HG02981 (cell line): ENCODE data around the gene SLC2A11.
"Not testable (repeated sequence)": the region's sequence is repeated elsewhere in the genome, so short reads cannot be mapped to it uniquely, and the experiment has no call there.

ENCODE experiments used
- ATAC-seq: cut with Tn5 transposase; IDR thresholded peaks from one replicate; pipeline ENCODE4 v1.9.1; 2021; ENCODE audit warnings: mild to moderate bottlenecking, moderate library complexity; ENCODE audit not compliant: unreplicated experiment

The SLC2A11 gene

DNA sequence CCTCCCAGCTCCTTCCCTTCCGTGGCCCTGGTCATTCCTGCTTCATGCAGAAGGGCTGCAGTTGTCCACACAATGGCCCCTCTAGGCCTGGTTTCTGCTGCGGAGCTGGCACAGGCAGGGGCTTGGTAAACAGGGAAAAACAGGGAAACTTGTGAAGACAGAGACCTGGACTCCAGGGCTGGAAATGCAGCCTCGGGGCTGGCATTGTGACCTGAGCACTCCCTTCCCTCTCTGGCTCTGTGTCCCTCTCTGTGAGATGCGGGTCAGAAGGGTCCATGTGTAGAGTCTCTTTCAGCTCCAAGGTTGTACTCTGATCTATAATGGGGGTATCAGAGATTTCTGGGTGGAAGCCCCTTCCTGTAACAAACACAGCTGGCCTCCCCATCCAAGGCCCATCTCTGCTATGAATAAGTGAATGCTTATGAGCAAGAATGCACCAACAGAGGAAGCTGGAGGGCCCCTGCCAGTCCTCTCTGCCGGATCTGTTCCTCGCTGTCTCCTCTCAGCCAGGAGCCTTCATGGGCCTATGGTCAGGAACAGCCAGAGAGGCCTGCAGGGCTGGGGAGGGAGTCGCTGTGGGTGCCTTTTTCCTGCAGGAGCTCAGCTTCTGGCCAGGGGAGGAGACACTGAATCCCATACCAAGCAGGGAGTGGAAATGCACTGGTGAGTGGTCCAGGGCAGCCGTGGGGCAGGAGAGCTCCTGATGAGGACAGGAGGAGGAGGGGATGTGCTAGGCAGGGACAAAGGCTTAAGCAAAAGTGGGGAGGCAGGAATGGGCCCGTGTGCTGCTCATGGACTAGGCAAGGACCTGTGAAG is 12.2 kb upstream of the SLC2A11 start:
- ATAC-seq = no peak

DNA sequence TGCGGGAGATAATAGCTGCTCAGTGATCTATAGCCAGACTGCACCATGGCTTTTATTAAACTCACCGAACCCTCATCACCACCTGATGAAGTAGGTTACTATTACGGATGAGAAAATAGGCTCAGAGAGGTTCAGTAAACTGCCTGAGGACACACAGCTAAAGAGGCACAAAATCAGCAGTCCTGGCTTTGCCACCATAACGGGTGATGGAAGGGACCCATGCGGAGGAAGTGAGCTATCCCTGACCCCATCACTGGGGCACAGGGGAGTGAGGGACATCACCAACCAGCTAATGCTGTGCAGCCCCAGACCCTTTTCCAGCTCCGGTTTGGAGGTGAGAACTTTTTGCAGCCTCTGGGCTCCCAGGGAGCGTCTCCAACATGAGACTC is 11.6 kb upstream of the SLC2A11 start:
- ATAC-seq = no peak

GRCh38 chr22:23847310-23847920 is 10.3 kb upstream of the SLC2A11 start:
- ATAC-seq = no peak

GRCh38 chr22:23847991-23848864 is 9.4 kb upstream of the SLC2A11 start:
- no peak for ATAC-seq

DNA sequence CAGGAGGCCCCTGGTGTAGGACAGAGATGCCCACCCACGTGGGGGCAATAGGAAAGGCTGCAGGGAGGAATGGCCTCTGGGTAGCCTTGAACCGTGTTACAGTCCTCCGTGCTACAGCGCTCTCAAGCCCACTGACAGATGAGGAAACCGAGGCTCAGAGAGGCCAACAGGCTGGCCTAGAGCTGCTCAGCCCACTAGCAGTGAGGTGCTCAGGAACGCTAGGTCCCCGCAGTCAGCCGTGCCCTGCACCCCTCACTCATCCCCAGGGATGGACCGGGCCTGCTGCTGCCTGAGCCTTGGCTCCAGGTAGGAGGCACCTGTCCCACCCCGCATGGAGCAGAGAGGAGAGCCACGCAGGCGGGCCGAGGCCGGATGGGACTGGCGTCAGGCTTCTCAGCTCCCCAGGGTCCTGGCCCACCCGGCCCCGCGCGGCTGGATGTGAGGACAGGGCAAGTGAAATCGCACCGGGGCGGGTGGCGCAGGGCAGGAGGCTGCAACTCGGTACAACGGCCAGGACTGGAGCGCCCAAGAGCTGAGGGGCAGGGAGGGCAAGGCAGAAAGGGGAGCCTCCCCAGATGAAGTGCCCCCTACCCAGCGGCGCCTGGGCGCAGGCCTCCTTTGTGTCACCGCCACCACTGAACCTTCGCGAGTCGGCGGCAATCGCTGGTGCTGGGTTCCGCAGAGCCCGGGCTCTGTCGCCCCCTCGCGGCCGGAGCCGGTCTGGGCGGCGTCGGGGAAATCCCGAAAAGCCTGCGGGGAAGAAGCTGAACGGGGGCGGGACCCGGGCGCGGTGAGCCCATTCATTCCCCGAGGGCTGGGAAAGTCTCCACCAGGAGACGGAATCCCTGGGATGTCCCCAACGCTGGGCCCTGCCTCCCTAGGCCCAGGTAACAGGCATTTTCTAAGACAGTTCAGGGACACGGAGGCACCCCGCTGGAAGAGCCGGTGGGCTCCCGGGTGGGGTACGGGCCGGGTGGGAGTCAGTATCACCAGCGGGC is 8.4 kb upstream of the SLC2A11 start:
- ATAC-seq = no peak

DNA sequence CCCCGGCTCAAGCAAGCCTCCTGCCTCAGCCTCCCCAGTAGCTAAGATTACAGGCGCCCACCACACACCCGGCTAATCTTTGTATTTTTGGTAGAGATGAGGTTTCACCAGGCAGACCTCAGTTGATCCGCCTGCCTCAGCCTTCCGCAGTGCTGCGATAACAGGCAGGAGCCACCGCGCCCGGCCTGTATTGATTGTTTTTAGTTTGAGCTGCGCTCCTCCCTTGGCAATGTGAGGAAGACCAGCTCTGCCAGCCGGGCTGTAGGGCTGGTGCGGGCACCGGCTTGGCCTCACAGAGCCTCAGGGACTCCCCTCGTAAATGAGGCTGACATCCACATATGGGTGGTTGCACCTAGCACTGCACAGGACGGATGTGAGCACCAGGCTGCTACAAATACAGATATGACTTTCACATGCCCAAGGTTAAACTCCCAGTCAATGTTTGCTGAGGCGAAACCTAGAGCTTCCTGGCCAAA is 7.5 kb upstream of the SLC2A11 start:
- ATAC-seq = peak; percentile 72

GRCh38 chr22:23856721-23857605 is 712 bp upstream of the SLC2A11 start:
- ATAC-seq = peak; percentile 35

DNA sequence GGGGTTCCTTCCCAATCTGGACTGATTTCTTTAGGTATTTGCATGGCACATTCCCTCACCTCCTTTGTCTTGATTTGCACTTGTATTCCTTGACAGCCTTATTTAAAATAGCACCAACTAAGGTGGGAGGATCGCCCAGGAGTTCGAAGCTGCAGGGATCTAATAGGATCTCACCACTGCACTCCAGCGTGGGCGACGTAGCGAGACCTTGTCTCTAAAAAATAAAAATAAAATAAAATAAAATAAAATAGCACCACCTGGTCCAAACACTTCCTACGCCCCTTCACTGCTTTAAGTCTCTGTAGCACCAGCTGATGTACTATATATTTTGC is 775 bp downstream of the SLC2A11 start:
- no peak for ATAC-seq

- ATAC-seq = no peak
Measured at GRCh38 chr22:23859201-23859600, 1.5 kb downstream of the SLC2A11 start.

GRCh38 chr22:23860187-23860586 is 2.5 kb downstream of the SLC2A11 start:
- ATAC-seq = not testable (repeated sequence)

DNA sequence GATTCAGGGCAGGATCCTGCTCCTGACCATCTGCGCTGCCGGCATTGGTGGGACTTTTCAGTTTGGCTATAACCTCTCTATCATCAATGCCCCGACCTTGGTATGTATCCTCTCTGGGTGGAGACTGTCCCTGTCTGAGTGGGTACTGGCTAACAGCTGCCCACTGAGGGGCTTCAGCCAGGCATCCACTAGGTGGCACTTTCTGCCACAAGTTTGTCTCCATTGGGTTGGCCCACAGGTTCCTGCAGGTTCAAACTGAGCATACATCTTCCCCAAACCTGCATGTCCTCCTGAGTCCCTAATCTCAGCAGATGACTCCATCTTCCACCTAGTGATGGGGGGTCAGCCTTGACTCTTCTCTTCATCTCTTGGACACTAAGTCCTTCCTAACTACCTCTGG is 4.4 kb downstream of the SLC2A11 start:
- ATAC-seq = no peak

- not testable (repeated sequence) for ATAC-seq
Measured at GRCh38 chr22:23864499-23865154, 7.0 kb downstream of the SLC2A11 start.

GRCh38 chr22:23868580-23868979 is 10.9 kb downstream of the SLC2A11 start:
- ATAC-seq = no peak

DNA sequence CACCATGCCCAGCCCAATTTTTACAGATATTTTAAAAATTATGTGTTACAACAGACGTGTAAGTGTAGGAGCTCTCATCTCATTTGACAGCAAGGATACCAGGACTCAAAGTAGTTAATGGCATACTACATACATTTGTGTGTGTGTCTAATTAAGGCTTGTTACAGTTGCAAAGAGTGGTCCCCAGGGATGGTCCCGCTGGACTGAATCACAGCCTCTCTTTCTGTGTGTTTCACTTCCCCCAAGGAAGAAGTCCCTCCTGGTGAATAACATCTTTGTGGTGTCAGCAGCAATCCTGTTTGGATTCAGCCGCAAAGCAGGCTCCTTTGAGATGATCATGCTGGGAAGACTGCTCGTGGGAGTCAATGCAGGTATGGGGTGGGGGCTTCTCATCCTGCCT is 17.2 kb downstream of the SLC2A11 start:
- ATAC-seq = no peak

- ATAC-seq = no peak
Measured at GRCh38 chr22:23875801-23876200, 18.1 kb downstream of the SLC2A11 start.

DNA sequence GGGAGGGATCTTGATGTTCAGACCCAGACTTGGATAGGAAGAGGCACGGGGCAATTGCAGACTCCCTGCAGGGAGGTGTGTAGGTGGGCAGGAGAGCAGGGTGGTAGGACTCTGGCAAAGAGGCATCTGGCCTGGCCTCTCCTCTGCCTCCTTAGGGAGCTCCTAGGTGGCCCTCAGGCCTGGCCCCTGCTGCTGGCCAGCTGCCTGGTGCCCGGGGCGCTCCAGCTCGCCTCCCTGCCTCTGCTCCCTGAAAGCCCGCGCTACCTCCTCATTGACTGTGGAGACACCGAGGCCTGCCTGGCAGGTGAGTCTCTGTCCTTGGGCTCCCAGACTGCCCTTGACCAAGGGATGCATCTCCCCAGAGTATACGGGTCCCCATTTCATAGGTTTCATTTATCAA is 19.9 kb downstream of the SLC2A11 start:
- ATAC-seq = no peak

GRCh38 chr22:23878219-23878618 is 20.5 kb downstream of the SLC2A11 start:
- ATAC-seq = no peak

DNA sequence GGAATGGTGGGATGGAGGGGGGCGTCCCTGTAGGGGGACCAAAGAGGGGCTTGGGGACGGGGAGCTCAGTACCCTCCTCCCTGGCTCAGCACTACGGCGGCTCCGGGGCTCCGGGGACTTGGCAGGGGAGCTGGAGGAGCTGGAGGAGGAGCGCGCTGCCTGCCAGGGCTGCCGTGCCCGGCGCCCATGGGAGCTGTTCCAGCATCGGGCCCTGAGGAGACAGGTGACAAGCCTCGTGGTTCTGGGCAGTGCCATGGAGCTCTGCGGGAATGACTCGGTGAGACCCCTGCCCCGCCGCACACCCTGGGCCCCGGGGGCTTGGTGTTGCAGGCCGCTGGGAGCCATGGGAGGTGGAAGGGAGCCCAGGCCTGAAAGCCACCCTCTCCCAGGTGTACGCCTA is 24.7 kb downstream of the SLC2A11 start:
- ATAC-seq = no peak

DNA sequence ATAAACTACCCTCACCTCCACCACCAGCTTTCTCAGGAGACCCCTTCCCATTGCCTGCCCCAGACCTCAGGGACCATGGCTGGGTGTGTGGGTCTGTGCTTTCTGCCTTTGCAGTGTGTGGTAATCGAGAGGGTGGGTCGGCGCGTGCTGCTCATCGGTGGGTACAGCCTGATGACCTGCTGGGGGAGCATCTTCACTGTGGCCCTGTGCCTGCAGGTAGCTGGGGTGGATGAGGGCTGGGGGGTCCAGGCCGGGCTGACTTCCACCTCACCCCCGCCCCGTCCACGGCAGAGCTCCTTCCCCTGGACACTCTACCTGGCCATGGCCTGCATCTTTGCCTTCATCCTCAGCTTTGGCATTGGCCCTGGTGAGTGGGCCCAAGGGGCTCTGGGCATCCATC is 26.0 kb downstream of the SLC2A11 start:
- ATAC-seq = no peak
